Effector memory CD8-positive, alpha-beta T cell (primary cell): ENCODE measurements around the gene CDH12.

Experiments
- ATAC-seq: fragments of 150-1000 bp; cut with Tn5 transposase; replicated peaks from 2 replicates; pipeline ENCODE4 v1.10.0; 2021; ENCODE audit warnings: mild to moderate bottlenecking, moderate library complexity
- DNase-seq, 3 experiments: peaks; one replicate each; pipeline ENCODE4 v3.0.0; 2021
- H3K27ac Mint-ChIP-seq, 2 donors: one replicate each; pipeline ENCODE4 v1.8.0; 2022; ENCODE audit warnings: mild to moderate bottlenecking in 2 of 2, mixed read lengths in 2 of 2, moderate library complexity in 2 of 2
- H3K27me3 Mint-ChIP-seq, 2 donors: one replicate each; pipeline ENCODE4 v1.8.0; 2022; ENCODE audit warnings: mixed read lengths in 2 of 2
- H3K36me3 Mint-ChIP-seq: one replicate; pipeline ENCODE4 v1.8.0; 2022; ENCODE audit warnings: mild to moderate bottlenecking, moderate library complexity, mixed read lengths; ENCODE audit not compliant: insufficient read depth
- H3K4me1 Mint-ChIP-seq, 2 donors: one replicate each; pipeline ENCODE4 v1.8.0; 2022; ENCODE audit warnings: low read depth in 2 of 2, mixed read lengths in 2 of 2
- H3K4me3 Mint-ChIP-seq, 2 donors: one replicate each; pipeline ENCODE4 v1.8.0; 2022; ENCODE audit warnings: mild to moderate bottlenecking in 2 of 2, mixed read lengths in 2 of 2, moderate library complexity in 2 of 2
- H3K9me3 Mint-ChIP-seq, 2 donors: one replicate each; pipeline ENCODE4 v1.8.0; 2022; ENCODE audit warnings: mixed read lengths in 2 of 2

Gene CDH12

GRCh38 chr5:21919414-21920022 lies 933.6 kb downstream of the CDH12 start:
- H3K4me1 Mint-ChIP-seq = no peaks in the 10 kb centered on the region
- no peak for DNase-seq
- peaks cover 14 to 18% of the 10 kb centered on the region in 2 donors for H3K9me3 Mint-ChIP-seq
- H3K4me3 Mint-ChIP-seq = no peak overlapping the region
- H3K27ac Mint-ChIP-seq = no peak overlapping the region
- no peak for ATAC-seq
- H3K36me3 Mint-ChIP-seq = no peaks in the 10 kb centered on the region
- H3K27me3 Mint-ChIP-seq = no peaks in the 10 kb centered on the region

DNA sequence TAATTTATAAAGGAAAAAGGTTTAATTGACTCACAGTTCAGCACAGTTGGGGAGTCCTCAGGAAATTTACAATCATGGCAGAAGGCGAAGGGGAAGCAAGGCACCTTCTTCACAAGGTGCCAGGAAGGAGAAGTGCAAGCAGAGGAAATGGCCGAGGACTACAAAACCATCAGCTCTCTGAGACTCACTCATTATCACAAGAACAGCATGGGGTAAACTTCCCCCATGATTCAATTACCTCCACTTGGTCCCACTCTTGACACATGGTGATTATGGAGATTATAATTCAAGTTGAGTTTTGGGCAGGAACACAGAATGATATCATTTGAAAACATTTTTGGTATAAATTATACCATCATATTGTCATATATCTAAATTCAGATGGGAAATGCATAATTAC lies 934.7 kb downstream of the CDH12 start:
- Mint-ChIP-seq H3K27me3 (no peaks in the 10 kb centered on the region), H3K27ac (no peak overlapping the region), H3K4me1 (no peaks in the 10 kb centered on the region), H3K4me3 (no peak overlapping the region), H3K36me3 (no peaks in the 10 kb centered on the region), H3K9me3 (peaks cover 14 to 18% of the 10 kb centered on the region in 2 donors)
- ATAC-seq (no peak), DNase-seq (no peak)

GRCh38 chr5:21910731-21911130 lies 942.4 kb downstream of the CDH12 start:
- no peak for ATAC-seq
- no peak overlapping the region for H3K4me3 Mint-ChIP-seq
- no peaks in the 10 kb centered on the region for H3K36me3 Mint-ChIP-seq
- no peak overlapping the region for H3K27ac Mint-ChIP-seq
- DNase-seq = no peak
- peaks cover 21% of the 10 kb centered on the region in 2 donors for H3K9me3 Mint-ChIP-seq
- no peaks in the 10 kb centered on the region for H3K27me3 Mint-ChIP-seq
- H3K4me1 Mint-ChIP-seq = no peaks in the 10 kb centered on the region

- DNase-seq = no peak
- ATAC-seq = no peak
- Mint-ChIP-seq H3K9me3 (peaks cover 0 to 5% of the 10 kb centered on the region in 2 donors), H3K4me1 (no peaks in the 10 kb centered on the region), H3K4me3 (no peak overlapping the region), H3K27ac (no peak overlapping the region), H3K36me3 (no peaks in the 10 kb centered on the region), H3K27me3 (no peaks in the 10 kb centered on the region)
Measured at GRCh38 chr5:21895766-21896350, 957.3 kb downstream of the CDH12 start.

GRCh38 chr5:21893161-21893560 lies 960.0 kb downstream of the CDH12 start:
- Mint-ChIP-seq H3K27ac (no peak overlapping the region), H3K27me3 (no peaks in the 10 kb centered on the region), H3K4me3 (no peak overlapping the region), H3K36me3 (no peaks in the 10 kb centered on the region), H3K9me3 (peaks cover 0 to 5% of the 10 kb centered on the region in 2 donors), H3K4me1 (no peaks in the 10 kb centered on the region)
- DNase-seq = no peak
- no peak for ATAC-seq

- H3K4me3 Mint-ChIP-seq = no peak overlapping the region
- H3K4me1 Mint-ChIP-seq = no peaks in the 10 kb centered on the region
- no peaks in the 10 kb centered on the region for H3K27me3 Mint-ChIP-seq
- H3K36me3 Mint-ChIP-seq = no peaks in the 10 kb centered on the region
- H3K9me3 Mint-ChIP-seq = peaks cover 7 to 12% of the 10 kb centered on the region in 2 donors
- no peak overlapping the region for H3K27ac Mint-ChIP-seq
- no peak for DNase-seq
- no peak for ATAC-seq
Measured at GRCh38 chr5:21889581-21889980, 963.6 kb downstream of the CDH12 start.

DNA sequence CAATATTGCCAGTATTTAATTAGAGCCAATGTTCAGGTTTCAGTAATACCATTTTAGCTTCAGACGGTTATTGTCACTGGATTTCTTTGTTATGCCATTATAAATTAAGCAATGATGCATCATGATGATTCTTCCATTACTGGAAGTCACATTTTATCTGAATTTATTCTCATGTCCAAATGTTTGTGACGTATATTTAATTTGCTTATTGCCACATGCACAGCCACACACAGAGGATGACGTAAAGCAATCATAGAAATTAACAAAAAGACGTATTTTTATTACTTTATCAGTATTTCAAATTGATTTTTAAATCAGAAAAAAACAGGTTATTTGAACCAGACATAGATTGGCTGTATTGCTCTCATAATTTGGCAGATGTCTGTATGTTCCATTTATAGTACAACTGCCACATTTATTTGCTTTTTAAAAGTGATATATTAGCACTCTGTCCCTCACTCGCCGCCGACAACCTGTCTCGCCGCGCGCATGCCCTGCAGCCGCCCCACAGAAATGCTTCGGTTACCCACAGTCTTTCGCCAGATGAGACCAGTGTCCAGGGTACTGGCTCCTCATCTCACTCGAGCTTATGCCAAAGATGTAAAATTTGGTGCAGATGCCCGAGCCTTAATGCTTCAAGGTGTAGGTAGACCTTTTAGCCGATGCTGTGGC lies 970.9 kb downstream of the CDH12 start:
- H3K27me3 Mint-ChIP-seq = no peaks in the 10 kb centered on the region
- no peaks in the 10 kb centered on the region for H3K4me1 Mint-ChIP-seq
- no peaks in the 10 kb centered on the region for H3K36me3 Mint-ChIP-seq
- peaks cover 12 to 31% of the 10 kb centered on the region in 2 donors for H3K9me3 Mint-ChIP-seq
- no peak overlapping the region for H3K27ac Mint-ChIP-seq
- H3K4me3 Mint-ChIP-seq = no peak overlapping the region
- no peak for ATAC-seq
- no peak for DNase-seq

- H3K36me3 Mint-ChIP-seq = no peaks in the 10 kb centered on the region
- H3K27ac Mint-ChIP-seq = no peak overlapping the region
- no peaks in the 10 kb centered on the region for H3K27me3 Mint-ChIP-seq
- peaks cover 14 to 36% of the 10 kb centered on the region in 2 donors for H3K9me3 Mint-ChIP-seq
- H3K4me3 Mint-ChIP-seq = no peak overlapping the region
- H3K4me1 Mint-ChIP-seq = no peaks in the 10 kb centered on the region
- no peak for DNase-seq
- no peak for ATAC-seq
Measured at GRCh38 chr5:21880164-21880563, 973.0 kb downstream of the CDH12 start.

- H3K36me3 Mint-ChIP-seq = no peaks in the 10 kb centered on the region
- H3K4me1 Mint-ChIP-seq = no peaks in the 10 kb centered on the region
- H3K9me3 Mint-ChIP-seq = peaks cover 8 to 13% of the 10 kb centered on the region in 2 donors
- no peak overlapping the region for H3K27ac Mint-ChIP-seq
- no peak for DNase-seq
- H3K4me3 Mint-ChIP-seq = no peak overlapping the region
- ATAC-seq = no peak
- no peaks in the 10 kb centered on the region for H3K27me3 Mint-ChIP-seq
Measured at GRCh38 chr5:21862986-21863385, 990.2 kb downstream of the CDH12 start.

GRCh38 chr5:21858441-21858840 lies 994.7 kb downstream of the CDH12 start:
- H3K27me3 Mint-ChIP-seq = no peaks in the 10 kb centered on the region
- peaks cover 0 to 3% of the 10 kb centered on the region in 2 donors for H3K9me3 Mint-ChIP-seq
- H3K27ac Mint-ChIP-seq = no peak overlapping the region
- no peak for ATAC-seq
- DNase-seq = no peak
- H3K4me3 Mint-ChIP-seq = no peak overlapping the region
- H3K4me1 Mint-ChIP-seq = no peaks in the 10 kb centered on the region
- no peaks in the 10 kb centered on the region for H3K36me3 Mint-ChIP-seq

- DNase-seq = no peak
- Mint-ChIP-seq H3K4me3 (no peak overlapping the region), H3K36me3 (no peaks in the 10 kb centered on the region)
Measured at GRCh38 chr5:21856987-21857386, 996.2 kb downstream of the CDH12 start.

GRCh38 chr5:21847300-21847699 lies 1005.8 kb downstream of the CDH12 start:
- ATAC-seq (no peak), DNase-seq (no peak)
- Mint-ChIP-seq H3K4me1 (no peaks in the 10 kb centered on the region), H3K4me3 (no peak overlapping the region), H3K27ac (no peak overlapping the region), H3K9me3 (peaks cover 4 to 29% of the 10 kb centered on the region in 2 donors), H3K27me3 (no peaks in the 10 kb centered on the region), H3K36me3 (no peaks in the 10 kb centered on the region)

More at GRCh38 chr5:21856987-21857386, 996.2 kb downstream of the CDH12 start:
- H3K27me3 Mint-ChIP-seq = no peaks in the 10 kb centered on the region
- no peak overlapping the region for H3K27ac Mint-ChIP-seq
- H3K9me3 Mint-ChIP-seq = peaks cover 0 to 3% of the 10 kb centered on the region in 2 donors
- no peak for ATAC-seq
- H3K4me1 Mint-ChIP-seq = no peaks in the 10 kb centered on the region

DNA sequence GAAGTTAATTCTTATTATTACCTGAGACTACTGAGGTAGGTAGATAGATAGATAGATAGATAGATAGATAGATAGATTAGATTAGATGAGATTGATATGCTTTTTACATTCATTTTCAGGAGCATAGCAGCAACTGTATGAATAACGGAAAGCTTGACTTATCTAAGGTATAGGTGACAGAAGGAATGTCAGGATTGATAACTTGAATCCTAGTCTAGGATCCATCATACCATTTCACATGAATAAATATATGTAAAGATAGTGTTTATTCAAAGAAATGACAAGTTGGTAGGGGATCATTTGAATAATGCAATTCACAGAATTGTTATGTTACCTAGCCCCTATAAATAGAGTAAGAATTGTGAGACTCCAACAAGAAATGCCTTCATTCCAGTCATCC lies 1008.2 kb downstream of the CDH12 start:
- H3K4me3 Mint-ChIP-seq = no peak overlapping the region
- H3K9me3 Mint-ChIP-seq = peaks cover 2 to 29% of the 10 kb centered on the region in 2 donors
- ATAC-seq = no peak
- H3K27ac Mint-ChIP-seq = no peak overlapping the region
- no peaks in the 10 kb centered on the region for H3K4me1 Mint-ChIP-seq
- H3K36me3 Mint-ChIP-seq = no peaks in the 10 kb centered on the region
- DNase-seq = no peak
- no peaks in the 10 kb centered on the region for H3K27me3 Mint-ChIP-seq

DNA sequence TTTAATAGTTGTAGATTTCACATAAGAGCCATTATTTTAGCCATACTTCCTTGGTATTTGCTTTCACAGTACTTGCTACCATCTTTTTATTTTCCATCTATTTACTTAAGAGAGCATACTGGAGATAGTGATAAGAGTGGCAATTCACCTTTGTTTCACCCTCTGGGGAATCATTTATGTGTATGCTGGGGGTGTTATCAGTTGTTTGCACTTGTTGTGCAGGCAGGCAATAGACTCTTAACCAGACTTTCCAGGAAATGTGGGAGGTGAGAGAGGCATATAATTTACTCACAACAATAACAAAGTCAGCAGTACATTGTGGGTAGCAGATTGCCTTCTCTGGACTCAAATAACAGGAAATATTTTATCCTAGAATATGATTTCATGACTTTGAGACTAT lies 1018.3 kb downstream of the CDH12 start:
- H3K36me3 Mint-ChIP-seq = peaks cover 2% of the 10 kb centered on the region
- H3K4me1 Mint-ChIP-seq = no peaks in the 10 kb centered on the region
- H3K4me3 Mint-ChIP-seq = no peak overlapping the region
- H3K27me3 Mint-ChIP-seq = no peaks in the 10 kb centered on the region
- DNase-seq = no peak
- H3K9me3 Mint-ChIP-seq = peaks cover 6 to 7% of the 10 kb centered on the region in 2 donors
- H3K27ac Mint-ChIP-seq = no peak overlapping the region
- ATAC-seq = no peak
